HUES48 (cell line): ENCODE measurements around the gene SLC16A3.

Experiments
- H3K27ac ChIP-seq: one replicate; pipeline ENCODE4 v1.7.0; 2013; ENCODE audit warnings: low read depth, low read length, inconsistent platforms
- H3K27me3 ChIP-seq: 2 replicates; pipeline ENCODE4 v1.6.1; 2013; ENCODE audit warnings: mild to moderate bottlenecking, low read length; ENCODE audit not compliant: control insufficient read depth, insufficient read depth
- H3K36me3 ChIP-seq: 2 replicates; pipeline ENCODE4 v1.6.1; 2013; ENCODE audit warnings: low read length; ENCODE audit not compliant: control insufficient read depth, insufficient read depth
- H3K4me1 ChIP-seq: 2 replicates; pipeline ENCODE4 v1.6.1; 2013; ENCODE audit warnings: mild to moderate bottlenecking, low read length; ENCODE audit not compliant: control insufficient read depth, insufficient read depth
- H3K4me3 ChIP-seq: 2 replicates; pipeline ENCODE4 v1.5.1; 2013; ENCODE audit warnings: mild to moderate bottlenecking, low read depth, low read length
- H3K9ac ChIP-seq: 2 replicates; pipeline ENCODE4 v1.6.1; 2013; ENCODE audit warnings: mild to moderate bottlenecking, low read depth, low read length, moderate library complexity
- H3K9me3 ChIP-seq: 2 replicates; pipeline ENCODE4 v1.6.1; 2013; ENCODE audit warnings: low read length; ENCODE audit not compliant: control insufficient read depth, insufficient read depth

The SLC16A3 gene

DNA sequence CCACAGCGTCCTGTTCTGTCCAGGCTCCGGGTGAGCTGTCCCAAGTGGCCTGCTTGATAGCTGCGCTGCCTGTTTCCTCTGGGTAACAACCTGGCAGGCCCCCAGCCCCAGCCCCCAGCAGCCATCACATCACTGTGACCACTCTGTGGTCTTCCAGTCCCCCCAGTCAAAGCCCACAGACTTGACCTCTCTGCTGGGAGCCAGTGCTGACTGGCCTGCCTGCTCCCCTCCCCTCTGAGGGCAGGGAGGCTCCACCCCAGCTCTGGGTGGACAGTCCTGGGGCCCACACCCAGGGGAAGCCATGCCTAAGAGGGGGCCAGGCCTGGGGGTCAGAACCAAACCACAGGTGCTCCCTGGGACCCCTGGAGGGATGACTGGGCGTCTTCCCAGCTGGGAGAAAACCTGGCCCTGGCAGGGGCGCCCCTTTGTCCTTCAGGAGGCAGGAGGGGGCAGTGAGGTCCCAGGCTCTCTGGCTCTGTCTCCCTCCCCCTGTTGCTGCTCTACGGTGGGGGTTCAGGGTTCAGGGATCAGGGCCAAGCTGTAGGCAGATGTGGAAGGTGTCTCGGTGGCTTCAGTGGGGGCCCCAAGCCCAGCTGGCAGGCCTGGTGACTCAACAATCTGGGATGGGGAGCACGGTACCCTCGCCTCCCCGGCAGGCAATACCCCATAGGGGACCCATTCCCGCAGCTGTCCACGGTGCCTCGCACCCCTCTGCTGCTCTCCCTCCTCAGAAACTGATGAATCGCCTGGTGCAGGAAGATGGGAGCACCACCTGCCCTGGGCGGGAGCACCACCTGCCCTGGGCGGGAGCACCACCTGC is 1.8 kb upstream of the SLC16A3 start:
- Histone ChIP-seq H3K4me3 (no peak overlapping the region), H3K4me1 (no peaks in the 10 kb centered on the region; the same call in 1 of the 2 replicates), H3K9ac (no peak overlapping the region), H3K36me3 (no peaks in the 10 kb centered on the region), H3K9me3 (no peaks in the 10 kb centered on the region), H3K27ac (no peak overlapping the region), H3K27me3 (peaks cover 51% of the 10 kb centered on the region)

DNA sequence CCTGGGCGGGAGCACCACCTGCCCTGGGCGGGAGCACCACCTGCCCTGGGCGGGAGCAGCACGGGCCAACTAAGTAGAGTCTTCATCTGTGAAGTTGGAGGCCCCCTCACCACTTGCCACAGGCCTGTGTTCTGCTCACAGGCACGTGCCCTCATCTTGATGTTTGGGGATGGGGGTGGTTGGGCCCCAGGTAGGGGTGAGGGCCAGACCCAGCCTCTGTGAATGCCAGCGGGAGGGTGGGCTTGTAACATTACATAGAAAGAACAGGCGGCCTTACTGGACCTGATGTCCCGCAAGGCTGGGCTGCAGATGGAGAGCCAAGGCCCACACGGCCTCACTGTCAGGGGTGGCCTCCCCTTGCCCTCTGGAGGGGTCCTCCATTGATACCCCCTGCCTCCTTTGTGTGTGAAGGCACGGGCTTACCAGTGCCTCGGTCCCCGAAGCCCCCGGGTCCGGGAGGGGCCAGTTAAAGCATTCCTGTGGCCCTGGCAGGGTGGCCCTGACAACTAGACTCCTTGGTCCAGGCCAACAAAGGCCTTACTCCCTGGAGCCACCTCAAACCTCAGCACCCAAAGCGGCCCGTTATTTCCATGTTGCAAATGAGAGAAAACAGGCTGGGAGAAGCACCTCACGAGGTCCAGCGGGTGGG is 1.1 kb upstream of the SLC16A3 start:
- H3K9ac ChIP-seq: no peak overlapping the region
- peaks cover 56% of the 10 kb centered on the region for H3K27me3 ChIP-seq
- H3K4me3 ChIP-seq: peak overlapping the region; percentile 58; the same call in 1 of the 2 replicates

DNA sequence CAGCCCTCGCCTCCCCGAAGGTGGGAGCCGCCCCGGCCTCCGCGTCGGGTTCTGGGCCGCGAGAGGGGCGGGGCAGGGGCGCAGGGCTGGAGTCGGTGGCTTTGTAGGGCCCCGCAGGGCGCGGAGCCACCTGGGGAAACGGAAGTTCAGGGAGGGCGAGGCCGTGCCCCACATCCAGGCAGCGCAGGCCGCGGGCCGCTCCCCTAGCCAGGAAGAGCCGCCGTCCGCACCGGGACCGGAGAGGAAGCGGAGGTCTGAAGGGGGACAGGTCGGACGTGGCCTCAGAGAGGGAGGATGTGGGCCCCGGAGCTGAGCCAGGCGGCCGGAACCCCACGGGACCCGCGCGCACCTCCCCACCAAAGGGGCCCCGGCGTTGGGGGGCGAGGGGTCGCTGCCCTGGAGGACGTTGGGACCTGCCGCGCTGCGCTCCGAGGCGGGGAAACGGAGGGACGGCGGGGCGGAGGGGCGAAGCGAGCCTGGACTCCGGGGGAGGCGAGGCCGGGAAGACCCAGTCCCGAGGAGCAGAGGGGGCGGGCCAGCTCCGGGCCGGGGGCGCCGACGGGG is 482 bp upstream of the SLC16A3 start:
- Histone ChIP-seq H3K9ac (no peak overlapping the region), H3K4me1 (no peaks in the 10 kb centered on the region; the same call in 1 of the 2 replicates), H3K9me3 (no peaks in the 10 kb centered on the region), H3K36me3 (no peaks in the 10 kb centered on the region), H3K4me3 (peak overlapping the region; percentile 58), H3K27me3 (peaks cover 56% of the 10 kb centered on the region), H3K27ac (no peak overlapping the region)

More for the DNA sequence above, 1.1 kb upstream of the SLC16A3 start:
- Histone ChIP-seq H3K36me3 (no peaks in the 10 kb centered on the region), H3K4me1 (no peaks in the 10 kb centered on the region; the same call in 1 of the 2 replicates), H3K27ac (no peak overlapping the region), H3K9me3 (no peaks in the 10 kb centered on the region)

DNA sequence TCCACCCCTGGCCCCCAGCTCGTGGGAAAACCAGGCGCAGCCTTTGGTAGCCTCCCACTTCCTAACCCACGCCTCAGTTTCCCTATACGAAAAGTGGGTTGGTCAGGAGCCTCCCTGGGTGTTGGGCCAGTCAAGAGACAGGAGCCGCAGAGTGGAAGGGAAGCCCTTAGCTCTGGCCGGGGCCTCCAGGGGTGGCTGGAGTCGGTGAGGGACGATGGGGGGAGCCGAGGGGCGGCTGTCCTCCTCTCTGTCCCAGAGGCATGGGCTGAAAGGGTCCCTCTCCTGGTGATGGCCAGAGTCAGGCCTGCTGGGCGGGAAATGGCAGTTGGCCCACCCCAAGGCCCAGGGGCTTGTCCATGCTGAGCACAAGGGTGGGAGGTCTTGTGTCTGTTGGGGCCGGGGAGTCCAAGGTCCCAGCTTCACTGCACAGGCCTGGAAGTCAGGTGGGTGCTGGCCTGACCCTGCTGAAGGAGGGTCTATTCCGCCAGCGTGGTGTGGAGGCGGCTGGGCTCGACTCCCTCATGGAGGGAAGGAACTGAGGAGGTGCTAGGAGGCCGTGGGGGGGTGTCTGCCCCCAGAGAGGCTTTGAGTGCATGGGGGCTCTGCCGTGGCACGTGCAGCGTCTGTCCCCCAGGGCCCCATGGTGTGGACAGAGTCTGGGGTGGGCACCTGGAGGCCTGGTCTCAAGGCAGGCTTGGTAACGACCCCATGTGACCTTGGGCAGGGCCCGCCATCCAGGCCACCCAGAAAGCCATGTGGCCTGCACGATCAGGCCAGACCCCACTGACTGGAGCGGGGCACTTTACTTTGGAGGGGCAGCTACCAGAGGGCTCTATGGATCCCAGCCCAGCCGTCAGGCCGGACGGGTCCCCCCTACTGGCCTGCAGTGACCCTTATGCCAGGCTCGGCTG is 1.1 kb downstream of the SLC16A3 start:
- H3K4me3 ChIP-seq: peak overlapping the region; percentile 58; the same call in 1 of the 2 replicates
- no peak overlapping the region for H3K9ac ChIP-seq
- H3K4me1 ChIP-seq: no peaks in the 10 kb centered on the region; the same call in 1 of the 2 replicates

DNA sequence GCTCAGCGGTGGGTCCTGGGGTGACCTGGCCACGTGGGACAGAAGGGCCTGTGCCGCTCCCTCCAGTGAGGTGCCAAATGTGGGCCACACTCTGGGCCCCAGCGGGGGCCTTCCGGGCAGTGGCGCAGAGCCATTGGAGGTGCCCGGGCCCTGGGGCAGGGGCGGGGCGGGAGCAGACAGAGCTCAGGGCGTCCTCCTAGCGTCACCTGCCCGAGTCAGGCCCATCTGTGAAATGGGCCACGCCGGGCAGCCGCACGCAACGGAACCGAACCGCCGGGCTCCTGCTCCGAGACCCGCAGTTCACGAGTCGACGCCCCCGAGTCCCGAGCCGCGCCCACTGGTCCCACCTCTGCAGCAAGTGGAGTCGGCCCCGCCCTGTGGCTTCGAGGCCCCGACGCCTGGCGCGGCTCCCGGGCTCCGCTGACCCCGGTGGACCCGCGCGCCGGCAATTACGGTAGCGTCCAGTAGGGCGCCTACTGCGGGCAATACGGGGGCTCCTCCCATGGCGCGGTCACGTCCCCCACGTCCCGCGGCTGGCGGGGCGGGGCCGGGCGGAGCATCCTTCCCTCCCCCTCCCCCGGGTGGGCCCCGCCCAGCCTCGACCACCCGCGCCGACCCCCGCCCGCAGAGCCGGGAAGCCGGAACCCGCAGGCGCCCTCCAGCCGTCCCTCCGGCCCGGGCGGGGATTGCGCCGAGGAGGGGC is 1.9 kb downstream of the SLC16A3 start:
- Histone ChIP-seq H3K27me3 (peaks cover 56% of the 10 kb centered on the region), H3K36me3 (no peaks in the 10 kb centered on the region), H3K9me3 (no peaks in the 10 kb centered on the region), H3K9ac (no peak overlapping the region), H3K27ac (no peak overlapping the region), H3K4me3 (peak overlapping the region; percentile 57; the same call in 1 of the 2 replicates), H3K4me1 (no peaks in the 10 kb centered on the region; the same call in 1 of the 2 replicates)

More for the DNA sequence above, 1.1 kb downstream of the SLC16A3 start:
- H3K27ac ChIP-seq: no peak overlapping the region
- no peaks in the 10 kb centered on the region for H3K36me3 ChIP-seq
- peaks cover 56% of the 10 kb centered on the region for H3K27me3 ChIP-seq
- no peaks in the 10 kb centered on the region for H3K9me3 ChIP-seq

DNA sequence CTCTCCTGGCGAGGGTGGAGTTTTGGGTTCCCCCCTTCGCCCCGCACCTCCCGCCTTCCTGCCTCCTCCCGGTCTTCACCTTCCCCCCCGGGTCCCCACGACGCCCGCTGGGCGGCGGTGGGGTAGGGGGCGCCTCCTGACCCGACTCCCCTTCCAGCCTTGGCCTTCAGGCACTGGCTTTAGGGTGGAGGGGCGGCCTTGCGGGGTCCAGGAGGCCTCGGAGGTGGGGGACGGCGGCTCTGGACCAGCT is 2.4 kb downstream of the SLC16A3 start:
- peak overlapping the region; percentile 57 for H3K4me3 ChIP-seq
- no peak overlapping the region for H3K9ac ChIP-seq
- peaks cover 56% of the 10 kb centered on the region for H3K27me3 ChIP-seq
- peaks cover 3% of the 10 kb centered on the region; the same call in 1 of the 2 replicates for H3K4me1 ChIP-seq
- H3K9me3 ChIP-seq: no peaks in the 10 kb centered on the region
- no peaks in the 10 kb centered on the region for H3K36me3 ChIP-seq
- no peak overlapping the region for H3K27ac ChIP-seq

DNA sequence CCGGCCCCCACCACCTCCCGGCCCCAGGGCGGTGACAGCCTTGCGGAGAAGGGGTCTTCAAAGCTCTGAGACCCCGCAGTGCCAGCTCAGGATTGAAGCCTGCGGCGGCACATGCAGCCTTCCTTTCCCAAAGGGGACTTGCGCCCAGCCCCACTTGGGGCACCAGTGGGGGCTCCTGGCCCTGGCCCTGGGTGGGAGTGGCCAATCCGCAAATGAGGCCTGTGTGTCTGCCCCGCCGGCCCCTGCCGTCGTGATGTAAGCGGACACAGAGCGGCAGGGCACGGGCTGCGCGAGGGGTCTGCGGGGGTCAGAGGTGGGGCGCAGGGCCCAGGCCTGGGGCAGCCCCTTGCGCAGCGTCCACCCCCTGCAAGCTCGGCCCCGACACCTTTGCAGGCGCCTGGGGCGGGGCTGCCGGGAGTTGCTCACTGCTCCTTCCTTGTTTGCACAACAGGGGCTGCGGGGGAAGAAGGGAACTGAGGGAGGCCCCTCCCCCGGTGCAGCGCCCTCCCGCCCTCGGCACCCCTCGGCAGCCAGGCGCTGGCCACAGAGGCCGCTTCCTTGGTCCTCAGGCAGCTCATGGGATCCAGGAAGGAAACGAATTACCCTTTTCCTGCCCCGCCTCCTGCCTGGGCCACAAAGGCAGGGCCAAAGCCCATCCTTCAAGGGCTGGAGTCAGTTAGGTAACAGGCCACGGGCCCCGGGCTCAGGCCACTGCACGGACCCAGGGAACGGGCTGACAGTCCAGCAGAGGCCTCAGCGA is 2.9 kb downstream of the SLC16A3 start:
- Histone ChIP-seq H3K27ac (peak overlapping the region; percentile 35), H3K27me3 (peaks cover 55% of the 10 kb centered on the region), H3K36me3 (no peaks in the 10 kb centered on the region), H3K4me1 (peaks cover 3% of the 10 kb centered on the region; the same call in 1 of the 2 replicates), H3K9me3 (no peaks in the 10 kb centered on the region), H3K4me3 (peak overlapping the region; percentile 57), H3K9ac (no peak overlapping the region)

DNA sequence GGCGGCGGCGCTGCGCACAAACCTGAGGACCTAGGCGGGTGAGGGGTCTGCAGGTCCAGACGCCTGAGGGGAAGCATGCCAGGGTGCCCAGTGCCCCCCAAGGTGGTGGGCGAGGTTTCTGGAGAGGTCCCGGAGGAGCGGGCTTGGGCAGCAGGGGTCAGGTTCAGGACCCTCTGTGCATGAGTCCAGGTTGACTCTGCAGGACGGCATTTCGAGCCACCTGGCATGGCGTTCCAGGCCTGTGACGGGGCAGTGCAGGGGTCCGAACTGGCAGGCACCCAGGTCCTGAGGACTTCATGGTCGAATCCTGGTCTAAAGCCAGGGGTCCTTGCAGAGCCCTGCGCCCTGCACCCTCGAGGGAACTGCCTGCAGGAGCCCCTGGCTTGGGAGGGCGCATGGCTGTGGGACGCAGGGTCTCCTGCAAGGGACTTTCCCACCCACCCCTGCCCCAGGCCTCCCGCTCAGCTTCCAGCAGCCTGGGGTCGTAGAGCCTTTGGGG is 3.5 kb downstream of the SLC16A3 start:
- no peak overlapping the region for H3K27ac ChIP-seq
- H3K36me3 ChIP-seq: no peaks in the 10 kb centered on the region
- H3K4me3 ChIP-seq: peak overlapping the region; percentile 57; the same call in 1 of the 2 replicates
- H3K4me1 ChIP-seq: peaks cover 3% of the 10 kb centered on the region; the same call in 1 of the 2 replicates
- H3K9ac ChIP-seq: no peak overlapping the region
- no peaks in the 10 kb centered on the region for H3K9me3 ChIP-seq
- H3K27me3 ChIP-seq: peaks cover 49% of the 10 kb centered on the region

DNA sequence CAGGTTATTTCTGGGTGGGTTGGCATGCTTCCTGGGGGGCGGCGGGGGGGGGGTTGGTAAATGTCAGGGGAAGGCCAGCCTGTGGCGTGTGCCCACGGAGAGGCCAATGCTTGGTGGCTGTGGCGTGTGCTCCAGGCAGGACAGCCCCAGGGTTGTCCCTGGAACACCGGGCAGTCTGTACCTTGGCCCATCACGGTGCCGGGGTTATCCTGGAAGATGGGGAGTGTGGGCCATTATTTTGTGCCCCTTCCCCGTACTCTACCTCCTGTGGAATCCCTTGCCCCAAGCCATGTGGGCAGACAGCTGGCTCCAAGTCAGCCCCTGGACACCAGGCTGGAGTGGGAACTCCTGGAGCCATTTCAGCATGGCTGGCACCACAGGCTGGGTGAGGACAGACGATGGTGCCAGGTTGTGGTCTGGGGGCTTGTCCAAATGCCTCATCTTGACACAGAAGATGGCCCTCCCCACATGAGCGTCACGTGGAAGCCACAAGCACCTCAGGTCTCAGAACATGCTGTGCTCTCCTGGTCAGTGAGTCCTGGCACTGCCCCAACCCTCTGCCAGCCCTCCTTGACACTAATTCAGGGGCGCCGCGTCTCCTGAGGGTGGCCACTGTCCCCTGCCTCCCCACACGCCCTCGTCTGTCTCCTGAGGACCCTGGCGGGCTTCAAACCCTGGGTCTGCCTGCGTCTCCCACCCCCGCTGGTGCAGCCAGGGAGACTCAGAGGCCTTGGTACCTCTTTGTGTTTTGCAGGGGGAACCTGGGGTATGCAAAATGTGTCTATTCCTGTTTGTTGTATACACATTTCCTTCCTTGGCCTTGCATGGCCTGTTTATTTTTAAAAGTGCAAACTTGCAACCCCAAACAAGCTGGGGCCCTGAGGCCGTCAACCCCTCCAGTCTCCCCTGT is 4.3 kb downstream of the SLC16A3 start:
- peaks cover 41% of the 10 kb centered on the region for H3K27me3 ChIP-seq
- H3K27ac ChIP-seq: no peak overlapping the region
- no peak overlapping the region for H3K4me3 ChIP-seq
- H3K36me3 ChIP-seq: no peaks in the 10 kb centered on the region
- peaks cover 3% of the 10 kb centered on the region; the same call in 1 of the 2 replicates for H3K4me1 ChIP-seq
- no peak overlapping the region for H3K9ac ChIP-seq
- H3K9me3 ChIP-seq: no peaks in the 10 kb centered on the region
